ENCODE data around the gene RPL29.

RPL29 gene

GRCh38 chr3:52025453-52025852 is 29.8 kb upstream of the RPL29 start:
- DNase-seq: no peak

- no peak for DNase-seq
These were observed 29.2 kb upstream of the RPL29 start for GRCh38 chr3:52024765-52025452.

- no peak for DNase-seq
These were observed 28.4 kb upstream of the RPL29 start for GRCh38 chr3:52023860-52024764.

GRCh38 chr3:52023101-52023770 is 27.5 kb upstream of the RPL29 start:
- no peak for DNase-seq

GRCh38 chr3:52022323-52023100 is 26.8 kb upstream of the RPL29 start:
- DNase-seq: no peak

GRCh38 chr3:52021489-52022268 is 26.0 kb upstream of the RPL29 start:
- no peak for DNase-seq

GRCh38 chr3:52020796-52021195 is 25.1 kb upstream of the RPL29 start:
- no peak for DNase-seq

GRCh38 chr3:52019352-52020080 is 23.8 kb upstream of the RPL29 start:
- DNase-seq: no peak

GRCh38 chr3:52018319-52019000 is 22.8 kb upstream of the RPL29 start:
- DNase-seq: no peak

GRCh38 chr3:52017586-52017985 is 21.9 kb upstream of the RPL29 start:
- DNase-seq: no peak

GRCh38 chr3:52015438-52016228 is 19.9 kb upstream of the RPL29 start:
- no peak for DNase-seq

- DNase-seq: no peak
These were observed 18.9 kb upstream of the RPL29 start for GRCh38 chr3:52014613-52015012.

- DNase-seq: no peak
These were observed 18.3 kb upstream of the RPL29 start for GRCh38 chr3:52013802-52014598.

GRCh38 chr3:52012699-52013098 is 17.0 kb upstream of the RPL29 start:
- no peak for DNase-seq

- no peak for DNase-seq
These were observed 14.7 kb upstream of the RPL29 start for GRCh38 chr3:52010431-52010830.

- DNase-seq: no peak
These were observed 11.6 kb upstream of the RPL29 start for GRCh38 chr3:52007291-52007690.

GRCh38 chr3:52006820-52007133 is 11.1 kb upstream of the RPL29 start:
- DNase-seq: no peak

GRCh38 chr3:52006017-52006819 is 10.5 kb upstream of the RPL29 start:
- no peak for DNase-seq

Data from CD4-positive, alpha-beta T cell treated with Interleukin-4 for 1 hour (primary cell).